ENCODE data around the gene MANF.
"Not testable (repeated sequence)": the region's sequence is repeated elsewhere in the genome, so short reads cannot be mapped to it uniquely, and the experiment has no call there.

DNA sequence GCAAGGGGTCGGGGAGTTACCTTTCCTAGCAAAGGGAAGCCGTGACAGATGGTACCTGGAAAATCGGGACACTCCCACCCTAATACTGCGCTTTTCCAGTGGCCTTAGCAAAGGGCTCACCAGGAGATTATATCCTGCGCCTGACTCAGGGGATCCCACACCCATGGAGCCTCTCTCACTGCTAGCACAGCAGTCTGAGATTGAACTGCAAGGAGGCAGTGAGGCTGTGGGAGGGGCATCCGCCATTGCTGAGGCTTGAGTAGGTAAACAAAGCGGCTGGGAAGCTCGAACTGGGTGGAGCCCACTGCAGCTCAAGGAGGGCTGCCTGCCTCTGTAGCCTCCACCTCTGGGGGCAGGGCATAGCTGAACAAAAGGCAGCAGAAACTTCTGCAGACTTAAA lies 16.8 kb upstream of the MANF start:
- not testable (repeated sequence) for TF ChIP-seq GLIS3 (CRISPR knock-in tag; IDR thresholded peaks at IDR 0.05); ZFP30 (CRISPR knock-in tag; IDR thresholded peaks at IDR 0.05); TOX (CRISPR knock-in tag; IDR thresholded peaks at IDR 0.05; ENCODE audit: borderline replicate concordance)
- TF ChIP-seq, protein P1, sequence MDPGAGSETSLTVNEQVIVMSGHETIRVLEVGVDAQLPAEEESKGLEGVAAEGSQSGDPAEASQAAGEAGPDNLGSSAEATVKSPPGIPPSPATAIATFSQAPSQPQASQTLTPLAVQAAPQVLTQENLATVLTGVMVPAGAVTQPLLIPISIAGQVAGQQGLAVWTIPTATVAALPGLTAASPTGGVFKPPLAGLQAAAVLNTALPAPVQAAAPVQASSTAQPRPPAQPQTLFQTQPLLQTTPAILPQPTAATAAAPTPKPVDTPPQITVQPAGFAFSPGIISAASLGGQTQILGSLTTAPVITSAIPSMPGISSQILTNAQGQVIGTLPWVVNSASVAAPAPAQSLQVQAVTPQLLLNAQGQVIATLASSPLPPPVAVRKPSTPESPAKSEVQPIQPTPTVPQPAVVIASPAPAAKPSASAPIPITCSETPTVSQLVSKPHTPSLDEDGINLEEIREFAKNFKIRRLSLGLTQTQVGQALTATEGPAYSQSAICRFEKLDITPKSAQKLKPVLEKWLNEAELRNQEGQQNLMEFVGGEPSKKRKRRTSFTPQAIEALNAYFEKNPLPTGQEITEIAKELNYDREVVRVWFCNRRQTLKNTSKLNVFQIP (CRISPR knock-in tag; IDR thresholded peaks at IDR 0.05; ENCODE audit: borderline replicate concordance, low read depth): not testable (repeated sequence)

All from SK-N-SH treated with all-trans-retinoic acid at 6 μM for 48 hours (cell line).